ENCODE data around the gene DPH1.

Gene DPH1

GRCh38 chr17:2051061-2051932 lies 21.3 kb downstream of the DPH1 start:
- DNase-seq, result no peak

GRCh38 chr17:2051933-2052559 lies 22.1 kb downstream of the DPH1 start:
- DNase-seq, result no peak

- DNase-seq, result peak; percentile 18
Observed at GRCh38 chr17:2053380-2054261, 23.7 kb downstream of the DPH1 start.

- DNase-seq, result no peak
Observed at GRCh38 chr17:2054262-2054511, 24.2 kb downstream of the DPH1 start.

- peak; percentile 16 for DNase-seq
Observed at GRCh38 chr17:2054512-2055291, 24.7 kb downstream of the DPH1 start, which contains the start of gene HIC1. Gene HIC1, plus strand, starts transcription at chr17:2055103. Its CDS starts 1,588 bp downstream, at chr17:2056691.

- DNase-seq, result no peak
Observed at GRCh38 chr17:2055292-2056205, 25.6 kb downstream of the DPH1 start.

GRCh38 chr17:2056206-2057174 lies 26.5 kb downstream of the DPH1 start:
- DNase-seq, result no peak

- DNase-seq, result no peak
Observed at GRCh38 chr17:2057175-2057759, 27.3 kb downstream of the DPH1 start.

- DNase-seq, result no peak
Observed at GRCh38 chr17:2057760-2058585, 28.0 kb downstream of the DPH1 start.

- no peak for DNase-seq
Observed at GRCh38 chr17:2058586-2059546, 28.9 kb downstream of the DPH1 start.

- DNase-seq, result no peak
Observed at GRCh38 chr17:2059547-2060384, 29.8 kb downstream of the DPH1 start.

GRCh38 chr17:2060385-2060658 lies 30.4 kb downstream of the DPH1 start:
- no peak for DNase-seq

- no peak for DNase-seq
Observed at GRCh38 chr17:2060681-2061440, 30.9 kb downstream of the DPH1 start.

- no peak for DNase-seq
Observed at GRCh38 chr17:2061441-2061958, 31.5 kb downstream of the DPH1 start.

- no peak for DNase-seq
Observed at GRCh38 chr17:2062571-2063183, 32.7 kb downstream of the DPH1 start.

Measured in NCI-H510A treated with DMSO at 0.1 percent for 48 hours (cell line).